GM23338 (cell line): ENCODE results near the gene LILRA6. TPM values are rescaled to one million over a fixed set of nuclear protein-coding genes. Genes with fewer than 3 reads are reported as not detected.
"Not testable (repeated sequence)": the region's sequence is repeated elsewhere in the genome, so short reads cannot be mapped to it uniquely, and the experiment has no call there.

Experiments
- ATAC-seq: fragments of 200-7000 bp; cut with Tn5 transposase; 3 replicates; pipeline ENCODE4 v1.9.1; 2020
- DNase-seq: peaks from one replicate; pipeline ENCODE4 v3.0.0-alpha.2; 2015; ENCODE audit warnings: low spot score
- H2AFZ ChIP-seq: fragments of 200-600 bp; sonication (generic); 2 replicates; pipeline ENCODE4 v1.8.0; 2016; ENCODE audit warnings: antibody characterized with exemption, mild to moderate bottlenecking, moderate library complexity
- H3F3A ChIP-seq: fragments of 200-600 bp; sonication (generic); replicated peaks from 2 replicates; pipeline ENCODE4 v1.8.0; 2017; ENCODE audit warnings: antibody characterized with exemption, mixed run types, low read depth
- H3K27ac ChIP-seq: fragments of 200-600 bp; sonication (generic); 2 replicates; pipeline ENCODE4 v1.6.1; 2016; ENCODE audit warnings: low read depth
- H3K27me3 ChIP-seq: fragments of 200-600 bp; sonication (generic); 2 replicates; pipeline ENCODE4 v1.8.0; 2016; ENCODE audit warnings: mild to moderate bottlenecking, mixed run types, moderate library complexity; ENCODE audit not compliant: insufficient read depth
- H3K36me3 ChIP-seq: fragments of 200-600 bp; sonication (generic); 2 replicates; pipeline ENCODE4 v1.8.0; 2016; ENCODE audit warnings: mild to moderate bottlenecking; ENCODE audit not compliant: insufficient read depth
- H3K4me1 ChIP-seq: fragments of 200-600 bp; sonication (generic); 2 replicates; pipeline ENCODE4 v1.8.0; 2016; ENCODE audit warnings: mild to moderate bottlenecking, moderate library complexity; ENCODE audit not compliant: insufficient read depth
- H3K4me2 ChIP-seq: fragments of 200-600 bp; sonication (generic); 2 replicates; pipeline ENCODE4 v1.7.1; 2017; ENCODE audit warnings: mixed run types
- H3K4me3 ChIP-seq: fragments of 200-600 bp; sonication (generic); 2 replicates; pipeline ENCODE4 v1.6.1; 2016; ENCODE audit warnings: mixed run types
- H3K79me2 ChIP-seq: fragments of 200-600 bp; sonication (generic); replicated peaks from 2 replicates; pipeline ENCODE4 v1.8.0; 2017; ENCODE audit warnings: mild to moderate bottlenecking; ENCODE audit not compliant: insufficient read depth
- H3K9me2 ChIP-seq: fragments of 200-600 bp; sonication (generic); 2 replicates; pipeline ENCODE4 v1.8.0; 2017; ENCODE audit not compliant: insufficient read depth
- H4K20me1 ChIP-seq: fragments of 200-600 bp; sonication (generic); replicated peaks from 2 replicates; pipeline ENCODE4 v1.8.0; 2017; ENCODE audit warnings: mild to moderate bottlenecking; ENCODE audit not compliant: insufficient read depth
- H3K27ac Mint-ChIP-seq: 2 replicates; pipeline ENCODE4 v1.8.0; 2020; ENCODE audit warnings: inconsistent platforms, mild to moderate bottlenecking, moderate library complexity, mixed read lengths
- H3K27me3 Mint-ChIP-seq: 3 replicates; pipeline ENCODE4 v1.8.0; 2022; ENCODE audit warnings: low read depth, mild to moderate bottlenecking, moderate library complexity, mixed read lengths, inconsistent platforms; ENCODE audit not compliant: insufficient read depth, poor library complexity
- H3K36me3 Mint-ChIP-seq: 3 replicates; pipeline ENCODE4 v1.8.0; 2021; ENCODE audit warnings: low read depth, mild to moderate bottlenecking, inconsistent platforms, moderate library complexity, mixed read lengths
- H3K4me1 Mint-ChIP-seq: 3 replicates; pipeline ENCODE4 v1.8.0; 2020; ENCODE audit warnings: mild to moderate bottlenecking, inconsistent platforms, mixed read lengths
- H3K4me3 Mint-ChIP-seq: 3 replicates; pipeline ENCODE4 v1.8.0; 2021; ENCODE audit warnings: moderate library complexity, mild to moderate bottlenecking, inconsistent platforms, mixed read lengths
- H3K9me3 Mint-ChIP-seq: 3 replicates; pipeline ENCODE4 v1.8.0; 2020; ENCODE audit warnings: moderate library complexity, mild to moderate bottlenecking, inconsistent platforms, mixed read lengths
- EZH2phosphoT487 ChIP-seq: fragments of 200-600 bp; sonication (generic); IDR thresholded peaks from one replicate; pipeline ENCODE4 v1.8.1; 2018; ENCODE audit warnings: antibody characterized with exemption; ENCODE audit not compliant: unreplicated experiment
- JUNB ChIP-seq: IDR thresholded peaks from one replicate; pipeline ENCODE4 v1.6.1; 2016; ENCODE audit warnings: antibody characterized with exemption; ENCODE audit not compliant: unreplicated experiment
- NANOG ChIP-seq: IDR thresholded peaks from 2 replicates; pipeline ENCODE4 v1.6.1; 2016; ENCODE audit warnings: antibody characterized with exemption, borderline replicate concordance
- POLR2AphosphoS5 ChIP-seq: IDR thresholded peaks from 2 replicates; pipeline ENCODE4 v1.6.1; 2016; ENCODE audit warnings: antibody characterized with exemption, low read depth
- REST ChIP-seq: IDR thresholded peaks from one replicate; pipeline ENCODE4 v1.6.1; 2018; ENCODE audit warnings: antibody characterized with exemption; ENCODE audit not compliant: unreplicated experiment
- STAT1 ChIP-seq: IDR thresholded peaks from one replicate; pipeline ENCODE4 v1.6.1; 2016; ENCODE audit warnings: antibody characterized with exemption; ENCODE audit not compliant: unreplicated experiment
- ZNF114 ChIP-seq: fragments of 250-450 bp; sonication (Bioruptor Pico); IDR thresholded peaks from 2 replicates; pipeline ENCODE4 v1.5.0; 2020; ENCODE audit warnings: mild to moderate bottlenecking, moderate library complexity
- ZNF331 ChIP-seq: fragments of 250-450 bp; sonication (Bioruptor Pico); IDR thresholded peaks from 2 replicates; pipeline ENCODE4 v1.5.0; 2020; ENCODE audit warnings: low read depth, mild to moderate bottlenecking, moderate library complexity
- polyA plus RNA-seq: library from polyadenylated mRNA; unstranded; fragments of >200 nt; fragmentation: Nextera tagmentation; extraction: Ambion mirVana; gene quantifications from 2 replicates; pipeline ENCODE4 v1.2.1, GENCODE V29; 2016
- total RNA-seq: library from RNA; depleted of rRNA; stranded (reverse); fragments of >200 nt; shearing (Covaris generic); gene quantifications from 2 replicates; pipeline ENCODE4 v1.2.3, GENCODE V29; 2014
- TF ChIP-seq, protein P1 (sequence below): fragments of 250-450 bp; sonication (Bioruptor Pico); IDR thresholded peaks from 2 replicates; pipeline ENCODE4 v1.5.0; 2020; ENCODE audit warnings: mild to moderate bottlenecking, moderate library complexity

The LILRA6 gene
- total and polyA plus RNA-seq, 2 experiments from 2014 or later = not detected

DNA sequence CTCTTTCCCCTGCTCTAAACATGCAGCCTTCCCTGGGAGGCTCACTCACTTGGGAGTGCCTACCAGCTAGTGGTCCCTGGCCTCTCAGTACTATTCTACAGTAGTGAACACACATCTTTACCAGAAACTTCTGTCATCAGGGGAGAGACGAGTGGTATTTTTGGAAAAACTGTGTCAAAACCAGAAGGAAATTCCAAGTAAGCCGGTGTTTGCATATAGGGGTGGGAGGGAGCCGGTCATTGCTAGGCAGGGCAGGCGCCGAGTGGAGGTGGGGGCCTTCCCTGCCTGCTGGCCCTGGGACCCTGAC is 35.0 kb downstream of the LILRA6 start (continued):
- TF ChIP-seq, protein P1, sequence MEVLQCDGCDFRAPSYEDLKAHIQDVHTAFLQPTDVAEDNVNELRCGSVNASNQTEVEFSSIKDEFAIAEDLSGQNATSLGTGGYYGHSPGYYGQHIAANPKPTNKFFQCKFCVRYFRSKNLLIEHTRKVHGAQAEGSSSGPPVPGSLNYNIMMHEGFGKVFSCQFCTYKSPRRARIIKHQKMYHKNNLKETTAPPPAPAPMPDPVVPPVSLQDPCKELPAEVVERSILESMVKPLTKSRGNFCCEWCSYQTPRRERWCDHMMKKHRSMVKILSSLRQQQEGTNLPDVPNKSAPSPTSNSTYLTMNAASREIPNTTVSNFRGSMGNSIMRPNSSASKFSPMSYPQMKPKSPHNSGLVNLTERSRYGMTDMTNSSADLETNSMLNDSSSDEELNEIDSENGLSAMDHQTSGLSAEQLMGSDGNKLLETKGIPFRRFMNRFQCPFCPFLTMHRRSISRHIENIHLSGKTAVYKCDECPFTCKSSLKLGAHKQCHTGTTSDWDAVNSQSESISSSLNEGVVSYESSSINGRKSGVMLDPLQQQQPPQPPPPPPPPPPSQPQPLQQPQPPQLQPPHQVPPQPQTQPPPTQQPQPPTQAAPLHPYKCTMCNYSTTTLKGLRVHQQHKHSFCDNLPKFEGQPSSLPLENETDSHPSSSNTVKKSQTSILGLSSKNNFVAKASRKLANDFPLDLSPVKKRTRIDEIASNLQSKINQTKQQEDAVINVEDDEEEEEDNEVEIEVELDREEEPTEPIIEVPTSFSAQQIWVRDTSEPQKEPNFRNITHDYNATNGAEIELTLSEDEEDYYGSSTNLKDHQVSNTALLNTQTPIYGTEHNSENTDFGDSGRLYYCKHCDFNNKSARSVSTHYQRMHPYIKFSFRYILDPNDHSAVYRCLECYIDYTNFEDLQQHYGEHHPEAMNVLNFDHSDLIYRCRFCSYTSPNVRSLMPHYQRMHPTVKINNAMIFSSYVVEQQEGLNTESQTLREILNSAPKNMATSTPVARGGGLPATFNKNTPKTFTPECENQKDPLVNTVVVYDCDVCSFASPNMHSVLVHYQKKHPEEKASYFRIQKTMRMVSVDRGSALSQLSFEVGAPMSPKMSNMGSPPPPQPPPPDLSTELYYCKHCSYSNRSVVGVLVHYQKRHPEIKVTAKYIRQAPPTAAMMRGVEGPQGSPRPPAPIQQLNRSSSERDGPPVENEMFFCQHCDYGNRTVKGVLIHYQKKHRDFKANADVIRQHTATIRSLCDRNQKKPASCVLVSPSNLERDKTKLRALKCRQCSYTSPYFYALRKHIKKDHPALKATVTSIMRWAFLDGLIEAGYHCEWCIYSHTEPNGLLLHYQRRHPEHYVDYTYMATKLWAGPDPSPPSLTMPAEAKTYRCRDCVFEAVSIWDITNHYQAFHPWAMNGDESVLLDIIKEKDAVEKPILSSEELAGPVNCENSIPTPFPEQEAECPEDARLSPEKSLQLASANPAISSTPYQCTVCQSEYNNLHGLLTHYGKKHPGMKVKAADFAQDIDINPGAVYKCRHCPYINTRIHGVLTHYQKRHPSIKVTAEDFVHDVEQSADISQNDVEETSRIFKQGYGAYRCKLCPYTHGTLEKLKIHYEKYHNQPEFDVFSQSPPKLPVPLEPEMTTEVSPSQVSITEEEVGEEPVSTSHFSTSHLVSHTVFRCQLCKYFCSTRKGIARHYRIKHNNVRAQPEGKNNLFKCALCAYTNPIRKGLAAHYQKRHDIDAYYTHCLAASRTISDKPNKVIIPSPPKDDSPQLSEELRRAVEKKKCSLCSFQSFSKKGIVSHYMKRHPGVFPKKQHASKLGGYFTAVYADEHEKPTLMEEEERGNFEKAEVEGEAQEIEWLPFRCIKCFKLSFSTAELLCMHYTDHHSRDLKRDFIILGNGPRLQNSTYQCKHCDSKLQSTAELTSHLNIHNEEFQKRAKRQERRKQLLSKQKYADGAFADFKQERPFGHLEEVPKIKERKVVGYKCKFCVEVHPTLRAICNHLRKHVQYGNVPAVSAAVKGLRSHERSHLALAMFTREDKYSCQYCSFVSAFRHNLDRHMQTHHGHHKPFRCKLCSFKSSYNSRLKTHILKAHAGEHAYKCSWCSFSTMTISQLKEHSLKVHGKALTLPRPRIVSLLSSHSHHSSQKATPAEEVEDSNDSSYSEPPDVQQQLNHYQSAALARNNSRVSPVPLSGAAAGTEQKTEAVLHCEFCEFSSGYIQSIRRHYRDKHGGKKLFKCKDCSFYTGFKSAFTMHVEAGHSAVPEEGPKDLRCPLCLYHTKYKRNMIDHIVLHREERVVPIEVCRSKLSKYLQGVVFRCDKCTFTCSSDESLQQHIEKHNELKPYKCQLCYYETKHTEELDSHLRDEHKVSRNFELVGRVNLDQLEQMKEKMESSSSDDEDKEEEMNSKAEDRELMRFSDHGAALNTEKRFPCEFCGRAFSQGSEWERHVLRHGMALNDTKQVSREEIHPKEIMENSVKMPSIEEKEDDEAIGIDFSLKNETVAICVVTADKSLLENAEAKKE (CRISPR knock-in tag) = no peak
- TF ChIP-seq EZH2phosphoT487 = no peak
- no peak for TF ChIP-seq JUNB

DNA sequence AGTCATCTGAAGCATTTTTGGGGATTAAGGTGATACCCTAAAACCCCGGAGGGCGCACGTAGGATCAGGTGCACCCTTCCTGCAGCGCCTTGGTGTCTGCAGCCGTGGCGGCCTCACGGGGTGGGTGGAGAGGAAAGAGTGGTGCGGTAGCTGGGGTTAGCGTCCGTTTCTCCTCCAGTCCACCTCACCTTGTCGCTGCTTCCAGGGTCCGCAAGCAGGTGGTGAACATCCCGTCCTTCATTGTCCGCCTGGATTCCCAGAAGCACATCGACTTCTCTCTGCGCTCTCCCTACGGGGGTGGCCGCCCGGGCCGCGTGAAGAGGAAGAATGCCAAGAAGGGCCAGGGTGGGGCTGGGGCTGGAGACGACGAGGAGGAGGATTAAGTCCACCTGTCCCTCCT is 35.4 kb downstream of the LILRA6 start:
- not testable (repeated sequence) for H3K9me2 ChIP-seq, H3K4me3 Mint-ChIP-seq, H3K4me2 ChIP-seq, H3K9me3 Mint-ChIP-seq, ATAC-seq, H3K4me3 ChIP-seq, H2AFZ ChIP-seq, H3K27me3 ChIP-seq, DNase-seq
- H3K79me2 ChIP-seq = peaks cover 48% of the 10 kb centered on the region
- H3F3A ChIP-seq = peaks cover 66% of the 10 kb centered on the region
- H3K4me1 Mint-ChIP-seq = peaks cover 53% of the 10 kb centered on the region
- peaks cover 47% of the 10 kb centered on the region for H3K36me3 ChIP-seq
- H3K27me3 Mint-ChIP-seq = peaks cover 65% of the 10 kb centered on the region
- 0 out of 2 replicates have a peak overlapping the region, but pooled peaks have one; percentile 52 for H3K27ac Mint-ChIP-seq
- H3K36me3 Mint-ChIP-seq = peaks cover 73% of the 10 kb centered on the region
- 0 out of 2 replicates have a peak overlapping the region, but pooled peaks have one; percentile 87 for H3K27ac ChIP-seq
- H4K20me1 ChIP-seq = peaks cover 58% of the 10 kb centered on the region
- peaks cover 33% of the 10 kb centered on the region for H3K4me1 ChIP-seq

GRCh38 chr19:54206831-54207177 is 35.8 kb downstream of the LILRA6 start:
- Mint-ChIP-seq H3K4me3 (no peak overlapping the region), H3K9me3 (no peaks in the 10 kb centered on the region; the same call in 2 of the 3 replicates), H3K27me3 (peaks cover 66% of the 10 kb centered on the region), H3K4me1 (peaks cover 57% of the 10 kb centered on the region), H3K36me3 (peaks cover 77% of the 10 kb centered on the region), H3K27ac (0 out of 2 replicates have a peak overlapping the region, but pooled peaks have one; percentile 52)
- no peaks in the 10 kb centered on the region for H3K9me2 ChIP-seq
- peaks cover 37% of the 10 kb centered on the region for H3K4me1 ChIP-seq
- H3K79me2 ChIP-seq = peaks cover 52% of the 10 kb centered on the region
- peaks cover 68% of the 10 kb centered on the region for H3F3A ChIP-seq
- no peaks in the 10 kb centered on the region for H3K27me3 ChIP-seq
- no peak overlapping the region for H3K4me2 ChIP-seq
- no peak overlapping the region for H3K4me3 ChIP-seq
- H3K36me3 ChIP-seq = peaks cover 51% of the 10 kb centered on the region
- no peak for DNase-seq
- ATAC-seq = no peak
- peak overlapping the region; percentile 87; the same call in 1 of the 2 replicates for H3K27ac ChIP-seq
- H4K20me1 ChIP-seq = peaks cover 62% of the 10 kb centered on the region
- no peak overlapping the region for H2AFZ ChIP-seq
- TF ChIP-seq ZNF114 (CRISPR knock-in tag) (no peak), EZH2phosphoT487 (no peak), ZNF331 (no peak), REST (no peak), POLR2AphosphoS5 (no peak), STAT1 (no peak), NANOG (no peak)
